ENCODE data around the gene MB21D2.
A peak's percentile ranks its signal among the peaks of the same experiment; 100 is the strongest.

MB21D2 gene

DNA sequence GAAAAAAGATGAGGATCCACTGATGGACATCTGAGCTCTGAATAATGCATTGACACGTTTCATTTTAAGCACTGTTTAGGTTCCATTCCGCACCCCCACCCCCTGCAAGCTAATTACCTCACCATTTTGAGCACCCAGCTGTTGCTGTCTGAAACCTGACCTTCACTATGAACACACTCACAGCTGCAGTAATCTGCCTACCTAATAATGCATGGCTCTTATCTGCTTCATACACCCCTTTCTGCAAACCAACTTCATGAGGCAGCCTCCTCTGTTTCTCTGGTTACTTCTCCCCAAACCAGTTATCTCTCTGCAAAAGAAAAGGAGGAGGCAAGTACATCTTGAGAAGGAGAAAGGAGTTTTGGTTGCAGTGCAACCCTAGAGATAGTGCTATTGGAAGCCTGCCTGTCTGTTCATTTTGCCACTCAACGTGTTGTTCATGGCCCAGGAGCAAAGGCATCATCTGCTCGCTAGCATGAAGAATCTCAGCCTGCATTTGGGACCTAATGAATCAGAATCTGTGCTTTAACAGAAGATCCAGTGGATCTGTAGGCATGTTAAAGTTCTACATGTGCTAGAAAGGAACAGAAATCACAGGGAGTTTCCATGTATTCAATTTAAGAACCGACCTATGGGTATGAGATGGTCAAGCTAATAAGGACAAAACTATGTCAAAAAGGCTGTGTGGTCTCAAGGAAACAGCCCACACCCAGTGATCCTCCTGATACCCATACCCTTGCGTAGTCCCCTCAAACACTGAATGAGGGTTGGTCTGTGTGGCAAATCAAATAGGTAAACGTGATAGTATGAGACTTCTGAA, 87.2 kb downstream of the MB21D2 start:
- DNase-seq: no peak

DNA sequence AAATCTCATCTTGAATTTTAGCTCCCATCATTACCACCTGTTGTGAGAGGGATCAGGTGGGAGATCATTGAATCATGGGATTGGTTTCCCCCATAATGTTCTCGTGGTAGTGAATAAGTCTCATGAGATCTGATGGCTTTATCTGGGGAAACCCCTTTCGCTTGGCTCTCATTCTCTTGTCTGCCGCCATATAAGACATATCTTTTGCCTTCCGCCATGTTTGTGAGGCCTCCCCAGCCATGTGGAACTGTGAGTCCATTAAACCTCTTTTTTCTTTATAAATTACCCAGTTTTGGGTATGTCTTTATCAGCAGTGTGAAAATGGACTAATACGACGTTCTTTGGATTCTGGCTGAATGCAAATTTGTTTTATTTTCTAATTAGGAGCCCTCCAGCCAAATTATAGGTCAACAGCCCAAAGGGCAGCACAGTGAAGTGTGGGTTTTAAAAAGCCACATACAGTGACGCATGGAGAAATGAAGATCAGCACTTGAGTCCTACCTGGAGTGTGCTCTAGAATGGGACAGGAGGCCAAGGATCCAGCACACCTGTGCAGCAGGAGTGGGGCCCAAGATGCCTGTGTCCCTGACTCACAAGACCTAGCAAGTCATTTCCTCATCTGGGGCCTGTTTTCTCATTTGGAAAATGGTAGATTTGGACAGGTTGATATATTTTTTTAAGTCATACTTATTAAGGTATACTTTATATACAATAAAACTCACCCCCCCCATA, 89.6 kb downstream of the MB21D2 start:
- no peak for DNase-seq

DNA sequence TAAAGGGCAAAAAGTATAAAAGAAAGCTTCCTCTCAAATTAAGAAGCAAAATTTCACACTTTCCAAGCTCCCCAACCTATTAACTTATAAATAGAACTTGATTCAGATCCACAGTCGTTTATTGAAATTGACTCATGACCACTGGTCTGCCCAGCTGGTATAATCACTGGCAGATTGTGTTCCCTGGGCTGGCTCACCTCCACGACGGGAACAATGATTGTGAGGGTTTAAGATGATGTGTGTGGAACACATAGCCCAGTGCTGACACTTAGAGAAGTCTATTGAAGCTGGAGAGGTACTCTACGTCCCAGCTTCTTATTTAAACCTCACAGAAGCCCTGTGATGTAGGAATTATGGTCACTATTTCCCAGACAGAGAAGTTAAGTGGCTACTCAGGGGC, 90.4 kb downstream of the MB21D2 start:
- DNase-seq: no peak

DNA sequence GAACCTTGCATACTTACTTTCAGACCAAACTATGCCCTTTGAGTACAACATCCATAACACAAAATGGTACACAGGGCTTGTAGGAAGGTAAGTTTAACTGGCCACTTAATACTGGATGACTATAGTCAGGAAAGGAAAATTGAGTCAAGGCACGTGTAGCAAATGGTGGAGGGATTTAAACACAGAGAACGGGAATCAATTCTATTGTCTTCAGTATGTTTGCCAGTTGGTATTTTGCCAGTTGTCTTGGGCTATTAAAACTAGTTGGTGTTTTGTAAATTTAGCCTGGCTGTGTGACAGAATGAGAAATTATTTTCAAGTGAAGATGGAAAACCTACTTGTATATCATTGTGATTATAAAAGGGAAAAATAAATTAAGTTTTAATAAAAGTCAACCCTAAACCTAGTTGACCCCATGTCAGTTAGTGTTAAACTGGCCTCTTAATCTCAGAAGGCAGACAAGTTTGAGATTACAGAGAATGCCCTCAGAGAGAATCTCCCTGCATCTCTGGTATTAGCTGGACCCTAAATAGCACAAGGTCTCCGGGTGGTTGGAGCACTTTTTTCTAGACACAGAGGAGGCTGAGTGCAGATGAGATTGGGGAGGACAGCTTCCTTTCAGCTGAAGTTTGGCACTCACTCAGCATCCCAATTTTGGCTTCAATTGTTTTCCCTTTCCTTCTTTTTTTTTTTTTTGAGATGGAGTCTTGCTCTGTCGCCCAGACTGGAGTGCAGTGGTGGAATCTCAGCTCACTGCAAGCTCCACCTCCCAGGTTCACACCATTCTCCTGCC, 91.2 kb downstream of the MB21D2 start:
- DNase-seq: no peak

DNA sequence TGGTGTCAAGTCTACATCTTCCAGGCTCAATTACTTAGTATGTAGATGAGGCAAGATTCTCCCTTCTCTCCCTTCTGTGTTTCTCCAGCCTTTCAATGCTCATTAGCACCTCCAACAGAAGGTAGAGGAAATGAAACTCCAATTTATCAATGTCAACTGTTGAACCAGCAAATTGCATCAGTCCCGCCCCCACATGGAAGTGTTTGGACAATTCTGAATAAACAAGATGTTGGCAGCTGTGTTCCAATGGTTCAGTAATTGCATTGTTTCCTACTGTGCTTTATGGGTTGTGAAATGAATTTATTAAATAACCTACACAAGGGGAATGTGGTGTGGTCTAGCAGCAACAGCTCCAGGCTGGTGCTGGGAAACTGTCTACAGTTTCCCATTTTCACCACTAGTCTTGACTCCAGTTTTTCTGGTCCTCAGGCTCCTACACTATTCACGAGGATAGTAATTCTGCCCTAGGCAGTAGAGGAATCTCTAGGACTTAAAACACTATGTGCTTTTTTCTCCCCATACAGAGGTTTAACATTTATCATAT, 91.9 kb downstream of the MB21D2 start:
- no peak for DNase-seq

DNA sequence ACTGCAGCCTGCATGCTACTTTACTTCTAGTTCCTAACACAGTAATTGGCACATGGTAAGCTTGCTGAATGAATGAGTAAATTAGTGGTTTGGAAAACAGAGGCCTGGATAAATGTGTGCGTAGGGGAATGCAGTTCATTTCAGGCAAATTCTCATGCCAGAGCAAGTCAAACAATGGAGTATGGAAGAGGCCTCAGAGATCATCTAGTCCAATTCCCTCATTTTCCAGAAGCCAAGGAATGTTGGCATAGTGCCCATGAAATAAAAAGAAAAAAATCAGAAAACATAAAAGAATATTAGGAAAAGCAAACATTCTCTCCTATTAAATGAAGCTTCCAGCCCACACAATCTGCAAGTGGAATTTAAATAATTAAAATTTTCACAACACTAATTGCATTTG, 92.4 kb downstream of the MB21D2 start:
- no peak for DNase-seq

DNA sequence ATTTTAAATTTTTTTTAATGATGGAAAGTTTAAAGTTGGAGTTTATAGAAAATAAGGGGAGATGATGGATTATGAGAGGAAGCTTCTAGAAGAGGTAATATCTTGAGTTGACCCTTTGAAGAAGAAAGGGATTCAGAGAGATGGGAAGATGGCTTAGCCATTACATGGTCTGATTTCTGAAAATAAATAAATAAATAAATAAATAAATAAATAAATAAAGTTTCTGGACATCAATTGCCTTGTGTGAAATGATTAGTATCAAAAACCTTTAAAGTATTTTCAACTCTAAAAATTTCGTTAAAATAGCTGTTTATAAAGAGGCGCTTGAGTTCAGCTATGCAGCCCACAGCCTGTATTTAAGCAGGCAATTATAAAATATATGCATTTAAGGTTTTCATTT, 93.3 kb downstream of the MB21D2 start:
- no peak for DNase-seq

DNA sequence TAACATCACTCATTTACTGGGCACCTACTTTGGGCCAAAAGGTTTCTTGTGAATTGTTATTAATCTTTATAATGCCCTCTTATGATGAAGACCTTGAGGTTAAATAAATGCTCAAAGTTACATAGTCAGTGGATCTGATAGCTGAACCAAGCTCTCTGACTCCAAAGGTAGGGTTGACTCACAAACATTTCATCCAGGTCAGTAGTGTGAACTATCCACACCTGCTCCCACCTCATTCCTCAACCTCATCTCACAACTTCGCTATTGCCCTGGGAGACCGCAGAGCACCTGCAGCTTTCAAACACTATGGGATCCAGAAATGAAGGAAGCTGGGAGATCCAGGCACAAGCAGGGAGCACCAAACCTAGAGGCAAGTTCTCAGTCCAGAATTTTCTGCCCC, 96.5 kb downstream of the MB21D2 start:
- no peak for DNase-seq

DNA sequence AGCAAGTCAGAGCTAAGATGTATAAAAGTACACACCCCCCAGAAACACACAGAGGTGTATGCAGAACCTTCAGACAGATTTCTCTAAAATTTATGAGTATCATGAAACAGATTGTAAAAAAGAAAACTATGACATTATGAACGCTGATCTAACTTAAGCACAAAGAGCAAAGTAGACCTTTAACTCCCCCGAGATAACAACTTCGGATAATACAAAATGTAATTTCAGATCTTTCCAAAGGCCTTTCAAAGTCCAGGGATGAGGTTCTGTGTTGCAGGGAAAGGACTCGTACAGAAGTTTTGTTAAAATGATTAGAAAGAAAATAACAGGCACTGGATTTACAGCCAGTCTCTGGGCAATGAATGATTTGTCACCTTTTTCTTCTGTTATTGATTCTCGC, 97.5 kb downstream of the MB21D2 start:
- no peak for DNase-seq

DNA sequence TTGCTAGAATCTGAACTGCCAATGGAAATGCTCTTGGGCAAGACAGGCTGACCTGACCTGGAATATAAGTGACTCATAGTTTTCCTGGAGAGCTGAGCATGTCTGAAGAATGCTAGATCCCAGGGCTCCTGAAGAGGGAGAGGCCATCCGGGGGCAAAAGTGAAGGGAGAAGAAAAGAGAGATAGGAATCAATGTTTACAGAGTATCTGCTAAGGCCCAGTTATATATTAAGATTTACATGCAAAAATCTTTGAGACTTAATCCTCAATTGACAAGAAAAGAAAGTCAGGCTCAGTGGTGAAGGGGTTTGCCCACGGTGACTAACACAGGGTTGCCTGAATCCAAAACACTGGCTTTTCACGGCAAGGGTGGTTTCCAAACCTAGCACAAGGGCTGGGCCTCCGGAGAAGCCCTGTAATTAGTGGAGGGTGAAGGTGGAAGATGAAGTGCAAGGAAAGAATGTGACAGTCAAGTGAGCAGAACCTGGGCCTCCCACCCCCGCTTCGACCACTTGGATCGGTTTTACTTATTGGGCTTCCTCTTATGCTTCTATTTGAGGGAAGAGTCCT, 98.6 kb downstream of the MB21D2 start:
- DNase-seq: no peak

DNA sequence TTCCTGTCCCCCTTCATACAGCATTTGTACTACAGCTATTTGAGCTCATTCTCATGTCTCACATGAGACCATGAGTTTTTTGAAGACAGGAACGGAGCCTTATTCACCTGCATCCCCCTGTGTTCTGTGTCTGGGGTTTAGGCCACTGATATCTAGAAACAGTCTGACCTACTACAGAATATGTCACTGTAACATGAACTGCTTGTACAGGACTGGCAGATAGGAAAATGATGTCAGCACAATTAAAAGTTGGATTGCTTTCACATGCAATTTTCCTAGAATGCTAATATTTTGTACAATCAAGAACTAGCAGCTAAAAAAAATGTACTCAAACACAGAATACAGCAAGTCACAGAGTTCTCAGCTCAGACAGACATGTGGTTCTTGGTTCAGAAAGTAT, 99.5 kb downstream of the MB21D2 start:
- no peak for DNase-seq

DNA sequence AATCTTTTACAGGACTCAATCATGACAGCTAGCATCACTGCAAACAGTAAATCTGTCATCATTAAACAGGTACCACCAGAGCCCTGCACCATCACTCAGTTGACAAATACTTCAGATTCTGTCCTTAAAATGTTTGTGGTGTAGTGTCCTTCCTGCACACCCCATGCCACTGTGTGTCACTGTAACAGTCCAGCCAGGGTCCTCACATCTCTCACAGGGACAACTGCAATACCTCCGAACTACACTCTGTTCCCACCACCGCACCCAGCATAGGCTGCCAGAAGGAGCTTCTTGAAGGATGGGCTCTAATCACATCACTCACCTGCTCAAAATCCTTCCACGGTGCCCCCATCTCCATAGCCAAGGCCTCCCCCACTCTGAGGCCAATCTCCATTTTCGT, 100.2 kb downstream of the MB21D2 start:
- DNase-seq: no peak

DNA sequence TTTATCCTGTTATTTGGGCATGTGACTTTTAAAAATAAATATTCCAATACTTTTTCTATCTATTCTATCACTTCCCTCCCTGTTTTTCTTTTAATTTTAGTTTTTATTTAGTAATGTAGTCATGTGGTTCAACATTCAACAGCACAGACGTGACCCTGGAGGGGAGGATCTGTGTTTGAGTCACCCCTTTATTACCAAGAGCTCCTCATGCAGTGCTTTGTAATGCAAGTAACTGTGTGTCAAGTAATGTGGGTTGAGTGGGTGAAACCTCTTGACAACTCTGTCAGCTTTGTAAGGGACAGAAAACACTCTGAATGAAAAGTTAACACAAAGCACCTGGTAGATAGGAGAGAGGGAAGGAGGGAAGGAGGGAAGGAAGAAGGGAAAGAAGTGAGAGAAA, 100.6 kb downstream of the MB21D2 start:
- DNase-seq: no peak

DNA sequence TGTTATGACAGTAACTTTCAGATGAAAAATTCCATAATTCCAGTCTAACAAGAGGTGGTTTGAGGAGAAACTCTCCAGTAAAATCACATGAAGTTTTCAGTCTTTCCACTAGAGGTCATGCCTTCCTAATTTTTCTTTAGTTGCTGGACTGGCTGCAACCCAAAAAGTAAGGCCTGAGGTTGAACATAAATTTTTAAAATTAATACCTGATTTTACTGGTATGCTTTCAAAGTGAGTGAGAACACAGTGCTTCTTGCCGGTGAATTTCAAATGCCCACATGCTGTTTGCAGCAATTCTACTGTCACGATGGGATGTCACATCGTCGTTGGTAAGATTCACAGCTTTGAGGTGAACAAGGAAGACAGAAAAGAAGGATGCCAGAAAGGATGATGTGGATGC, 101.3 kb downstream of the MB21D2 start:
- DNase-seq: no peak

DNA sequence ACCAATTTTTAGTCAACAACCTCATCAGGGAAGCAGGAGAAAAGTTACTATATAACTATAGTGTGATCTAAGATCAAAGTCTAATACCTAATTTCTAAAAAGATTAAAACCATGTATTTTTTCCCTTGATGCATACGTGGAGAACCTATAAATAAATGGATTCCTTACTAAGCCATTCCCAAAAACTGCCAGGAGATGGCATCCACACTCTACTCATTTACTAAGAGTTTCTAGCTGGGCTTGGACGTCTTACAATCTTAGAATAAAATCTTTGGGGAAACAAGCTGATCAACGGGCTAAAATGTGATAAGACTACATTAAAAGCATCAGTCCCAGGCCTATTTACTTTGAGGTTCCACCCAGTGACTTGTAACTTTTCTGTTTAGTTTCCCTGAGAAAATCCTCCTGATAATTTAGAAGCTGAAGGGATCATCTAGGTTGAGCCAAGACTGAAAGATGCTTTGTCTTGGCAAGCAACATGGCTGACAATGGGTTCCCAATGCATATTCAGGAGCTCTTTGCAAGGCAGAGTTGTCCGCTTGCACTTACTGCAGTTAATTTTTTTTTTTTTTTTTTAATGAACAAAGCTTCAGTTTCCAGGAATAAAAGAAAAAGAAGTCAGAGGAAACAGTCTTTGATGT, 104.8 kb downstream of the MB21D2 start:
- DNase-seq: peak in 1 of 2 experiments; percentile 15

DNA sequence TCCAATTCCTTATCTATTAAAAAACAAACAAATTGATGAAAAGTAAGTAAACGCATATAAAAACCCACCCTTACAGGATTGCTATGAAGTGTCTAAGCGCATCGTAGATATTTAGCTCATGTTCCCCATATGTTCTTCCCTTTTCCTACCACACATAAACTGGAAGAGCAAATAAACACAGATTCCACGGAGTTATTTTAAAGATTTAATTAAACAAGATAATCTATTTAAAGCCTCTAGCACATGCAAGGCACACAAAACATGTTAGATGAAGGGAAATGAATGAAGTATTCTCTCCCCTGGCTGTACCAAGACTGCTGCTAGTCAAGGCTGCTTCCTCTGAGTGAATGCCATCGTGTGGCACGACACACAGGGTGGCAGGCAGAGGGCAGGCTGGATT, 111.9 kb downstream of the MB21D2 start:
- DNase-seq: no peak

DNA sequence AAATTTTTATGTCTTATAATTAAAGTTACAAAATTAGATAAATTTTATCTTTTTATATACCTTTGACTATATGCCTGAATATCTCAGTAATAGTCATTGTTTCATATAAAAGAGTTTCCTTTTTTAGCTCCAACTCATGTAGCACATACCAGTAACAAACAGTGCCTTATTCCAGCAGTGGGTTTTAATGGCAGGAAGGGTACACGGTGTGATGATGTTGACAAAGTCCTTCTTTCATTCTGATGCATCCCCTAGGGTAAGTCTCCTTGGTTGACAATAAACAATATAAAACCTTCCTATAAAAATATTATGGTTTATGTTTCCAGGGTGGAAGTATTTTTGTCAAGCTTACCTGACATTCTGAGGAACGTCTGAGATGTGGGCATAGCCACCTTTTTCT, 113.2 kb downstream of the MB21D2 start:
- DNase-seq: no peak

DNA sequence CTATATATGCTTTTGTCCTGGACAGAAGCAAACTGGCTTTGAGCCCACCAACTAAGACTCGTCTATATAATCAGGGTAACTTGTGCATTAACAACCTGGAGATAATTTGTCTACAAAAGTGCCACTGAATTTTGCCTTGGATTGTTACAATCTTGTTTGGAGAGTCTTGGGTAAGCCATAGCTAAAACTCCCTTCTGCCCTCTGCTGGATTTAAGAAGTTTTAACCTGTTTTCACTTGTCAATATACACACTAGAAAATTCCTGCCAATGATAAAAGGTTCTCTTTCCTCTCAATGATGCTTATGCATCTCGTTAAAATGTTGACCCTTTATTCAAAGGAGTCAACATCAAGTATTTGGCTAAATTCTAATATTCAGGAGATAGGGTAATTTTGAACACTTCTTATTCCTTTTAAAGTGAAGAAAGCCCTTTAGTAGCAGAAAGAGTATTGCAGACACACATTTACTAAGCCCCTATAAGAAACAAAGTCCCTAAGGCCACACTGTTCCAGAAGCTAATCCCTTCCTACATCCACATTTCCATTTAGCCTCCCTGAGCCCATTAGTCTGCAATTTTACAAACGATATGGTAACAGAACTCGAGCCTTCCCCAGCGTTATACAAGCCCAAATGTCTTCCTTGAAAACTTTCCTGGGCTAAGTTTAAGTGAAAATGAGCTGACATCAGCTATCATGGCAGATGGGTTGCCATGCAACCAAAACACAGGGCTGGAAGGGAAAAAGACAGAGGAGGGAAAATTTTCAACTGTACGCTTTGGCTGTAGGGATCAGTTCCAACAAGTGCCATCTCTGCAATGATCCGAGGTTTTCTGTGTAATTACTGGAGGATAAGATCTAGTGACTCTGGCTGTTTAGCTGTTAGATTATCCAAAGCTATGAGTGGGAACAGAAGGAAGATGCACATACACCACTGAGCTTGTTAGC, 114.4 kb downstream of the MB21D2 start:
- no peak for DNase-seq

DNA sequence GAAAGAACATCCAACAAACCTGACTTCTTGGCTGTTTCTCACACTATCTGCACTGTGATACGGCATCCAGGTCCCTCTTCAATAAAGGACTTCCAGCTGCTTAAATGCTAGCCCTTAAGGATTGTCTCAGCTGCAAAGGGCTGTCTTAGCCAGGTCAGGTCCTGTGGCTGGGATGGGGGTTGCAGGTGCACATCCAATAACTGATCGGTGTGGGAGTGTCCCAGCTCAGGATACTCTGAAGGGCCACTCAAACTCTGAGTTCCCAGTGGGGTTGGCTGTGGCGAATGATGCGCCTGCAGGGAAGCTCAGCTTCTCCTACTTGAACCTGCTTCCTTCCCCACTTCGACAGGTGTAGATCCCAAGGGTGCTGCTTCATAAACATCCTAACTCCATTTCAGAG, 115.7 kb downstream of the MB21D2 start:
- DNase-seq: no peak

DNA sequence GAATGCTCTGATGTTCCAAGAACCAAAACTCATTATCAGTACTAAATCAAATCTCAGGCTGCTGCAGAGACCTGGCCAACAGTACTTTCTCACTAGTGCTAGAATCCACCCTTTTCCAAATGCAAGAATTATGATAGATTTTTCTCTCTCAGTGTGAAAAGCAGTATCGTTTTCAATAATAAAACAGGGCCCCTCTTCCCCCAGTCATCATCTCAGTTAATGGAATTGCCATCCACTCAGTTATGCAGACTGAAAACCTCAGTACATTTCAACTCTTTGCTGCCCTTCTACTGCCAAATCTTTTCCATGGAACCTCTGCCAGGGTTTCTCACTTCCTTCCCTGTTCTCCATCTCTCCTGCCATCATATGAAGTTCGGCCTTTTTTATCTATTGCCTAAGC, 117.9 kb downstream of the MB21D2 start:
- DNase-seq: no peak

DNA sequence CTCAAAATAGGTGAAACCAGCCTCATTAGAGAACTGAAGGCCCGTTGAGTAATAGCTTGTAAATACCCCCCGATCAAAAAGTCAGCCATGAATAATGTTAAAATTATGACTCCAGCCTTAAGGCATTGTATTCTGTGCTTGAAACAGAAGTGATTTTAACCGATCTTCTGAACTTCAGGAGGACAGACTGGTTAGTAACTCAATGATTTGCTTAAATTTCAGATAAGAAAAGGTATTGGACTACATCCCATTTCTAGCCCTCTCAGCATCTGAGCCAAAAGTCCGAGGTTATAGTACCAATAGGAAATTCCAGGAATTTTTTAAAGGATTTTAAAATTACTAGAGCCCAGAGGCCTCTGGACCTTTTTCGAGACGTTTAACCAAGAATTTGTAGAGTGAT, 122.6 kb downstream of the MB21D2 start:
- DNase-seq: no peak
